Measurements from ENCODE around the gene PTGES2. TPM values are rescaled to one million over a fixed set of nuclear protein-coding genes. Genes with fewer than 3 reads are reported as not detected.

The PTGES2 gene
- total and polyA plus RNA-seq, 2 of the 13 experiments (the other 11 are each of a cell fraction or from before 2014, with no cell fraction given) = 63.7 to 79.8 TPM

DNA sequence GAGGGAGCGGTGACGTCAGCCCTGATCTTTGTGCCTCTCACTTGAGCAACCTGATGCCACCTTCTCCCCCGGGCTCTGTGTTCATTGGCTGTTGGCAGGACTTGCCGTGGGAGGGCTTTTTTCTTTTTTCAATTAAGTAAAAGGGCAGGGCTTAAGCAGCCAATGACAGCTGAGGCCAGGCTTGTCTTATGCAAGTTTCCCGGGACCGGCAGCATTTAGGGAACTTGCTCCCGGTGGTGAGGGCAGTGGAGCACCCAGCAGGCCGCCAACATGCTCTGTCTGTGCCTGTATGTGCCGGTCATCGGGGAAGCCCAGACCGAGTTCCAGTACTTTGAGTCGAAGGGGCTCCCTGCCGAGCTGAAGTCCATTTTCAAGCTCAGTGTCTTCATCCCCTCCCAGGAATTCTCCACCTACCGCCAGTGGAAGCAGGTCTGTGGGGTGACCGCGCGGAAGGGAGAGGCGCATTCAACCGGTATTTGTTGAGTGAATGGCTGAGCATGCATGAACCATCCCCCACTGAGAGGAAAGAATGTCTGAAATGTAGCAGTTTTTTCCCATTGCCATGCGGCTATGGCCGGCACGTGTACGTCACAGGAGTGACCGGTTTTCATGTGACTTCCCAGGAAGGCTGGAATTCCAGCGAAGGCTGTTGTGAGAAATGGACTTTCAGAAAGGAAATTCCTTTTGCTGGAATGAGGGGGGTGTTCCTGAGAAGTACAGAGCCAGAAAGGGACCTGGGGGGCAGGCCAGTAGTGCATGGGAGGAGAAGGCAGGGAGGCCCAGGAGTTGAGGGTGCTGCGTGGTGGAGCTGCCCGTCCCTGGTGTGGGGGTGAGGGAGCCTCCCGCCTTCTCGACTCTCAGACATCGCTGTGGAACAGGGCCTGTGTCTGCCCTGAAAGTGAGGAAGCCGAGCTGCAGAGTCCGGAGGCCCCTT lies 29.0 kb downstream of the PTGES2 start (continued):
- TF ChIP-seq HOMEZ (CRISPR knock-in tag; IDR thresholded peaks at IDR 0.05; ENCODE audit: low read depth) (no peak), SKI (IDR thresholded peaks at IDR 0.05; ENCODE audit: partially characterized antibody) (no peak), ZNF138 (CRISPR knock-in tag; IDR thresholded peaks at IDR 0.05; ENCODE audit: low read depth) (no peak), AHR (CRISPR knock-in tag; IDR thresholded peaks at IDR 0.05) (no peak), ZNF83 (CRISPR knock-in tag; IDR thresholded peaks at IDR 0.05; ENCODE audit: borderline replicate concordance) (no peak), PHF21A (CRISPR knock-in tag; IDR thresholded peaks at IDR 0.05) (peak; percentile 93), RBM22 (optimal IDR thresholded peaks at IDR 0.05; ENCODE audit: low read length) (peak; percentile 80), SRSF9 (IDR thresholded peaks at IDR 0.05; ENCODE audit: borderline replicate concordance, insufficient read depth, low read depth, low read length, poor library complexity, severe bottlenecking) (no peak), NFRKB (IDR thresholded peaks at IDR 0.05) (no peak), BRF2 (CRISPR knock-in tag; IDR thresholded peaks at IDR 0.05) (no peak)
- TF ChIP-seq, protein P1, sequence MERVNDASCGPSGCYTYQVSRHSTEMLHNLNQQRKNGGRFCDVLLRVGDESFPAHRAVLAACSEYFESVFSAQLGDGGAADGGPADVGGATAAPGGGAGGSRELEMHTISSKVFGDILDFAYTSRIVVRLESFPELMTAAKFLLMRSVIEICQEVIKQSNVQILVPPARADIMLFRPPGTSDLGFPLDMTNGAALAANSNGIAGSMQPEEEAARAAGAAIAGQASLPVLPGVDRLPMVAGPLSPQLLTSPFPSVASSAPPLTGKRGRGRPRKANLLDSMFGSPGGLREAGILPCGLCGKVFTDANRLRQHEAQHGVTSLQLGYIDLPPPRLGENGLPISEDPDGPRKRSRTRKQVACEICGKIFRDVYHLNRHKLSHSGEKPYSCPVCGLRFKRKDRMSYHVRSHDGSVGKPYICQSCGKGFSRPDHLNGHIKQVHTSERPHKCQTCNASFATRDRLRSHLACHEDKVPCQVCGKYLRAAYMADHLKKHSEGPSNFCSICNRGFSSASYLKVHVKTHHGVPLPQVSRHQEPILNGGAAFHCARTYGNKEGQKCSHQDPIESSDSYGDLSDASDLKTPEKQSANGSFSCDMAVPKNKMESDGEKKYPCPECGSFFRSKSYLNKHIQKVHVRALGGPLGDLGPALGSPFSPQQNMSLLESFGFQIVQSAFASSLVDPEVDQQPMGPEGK (CRISPR knock-in tag; IDR thresholded peaks at IDR 0.05) = no peak; the same call in none of the 2 replicates
- TF ChIP-seq, protein P2, sequence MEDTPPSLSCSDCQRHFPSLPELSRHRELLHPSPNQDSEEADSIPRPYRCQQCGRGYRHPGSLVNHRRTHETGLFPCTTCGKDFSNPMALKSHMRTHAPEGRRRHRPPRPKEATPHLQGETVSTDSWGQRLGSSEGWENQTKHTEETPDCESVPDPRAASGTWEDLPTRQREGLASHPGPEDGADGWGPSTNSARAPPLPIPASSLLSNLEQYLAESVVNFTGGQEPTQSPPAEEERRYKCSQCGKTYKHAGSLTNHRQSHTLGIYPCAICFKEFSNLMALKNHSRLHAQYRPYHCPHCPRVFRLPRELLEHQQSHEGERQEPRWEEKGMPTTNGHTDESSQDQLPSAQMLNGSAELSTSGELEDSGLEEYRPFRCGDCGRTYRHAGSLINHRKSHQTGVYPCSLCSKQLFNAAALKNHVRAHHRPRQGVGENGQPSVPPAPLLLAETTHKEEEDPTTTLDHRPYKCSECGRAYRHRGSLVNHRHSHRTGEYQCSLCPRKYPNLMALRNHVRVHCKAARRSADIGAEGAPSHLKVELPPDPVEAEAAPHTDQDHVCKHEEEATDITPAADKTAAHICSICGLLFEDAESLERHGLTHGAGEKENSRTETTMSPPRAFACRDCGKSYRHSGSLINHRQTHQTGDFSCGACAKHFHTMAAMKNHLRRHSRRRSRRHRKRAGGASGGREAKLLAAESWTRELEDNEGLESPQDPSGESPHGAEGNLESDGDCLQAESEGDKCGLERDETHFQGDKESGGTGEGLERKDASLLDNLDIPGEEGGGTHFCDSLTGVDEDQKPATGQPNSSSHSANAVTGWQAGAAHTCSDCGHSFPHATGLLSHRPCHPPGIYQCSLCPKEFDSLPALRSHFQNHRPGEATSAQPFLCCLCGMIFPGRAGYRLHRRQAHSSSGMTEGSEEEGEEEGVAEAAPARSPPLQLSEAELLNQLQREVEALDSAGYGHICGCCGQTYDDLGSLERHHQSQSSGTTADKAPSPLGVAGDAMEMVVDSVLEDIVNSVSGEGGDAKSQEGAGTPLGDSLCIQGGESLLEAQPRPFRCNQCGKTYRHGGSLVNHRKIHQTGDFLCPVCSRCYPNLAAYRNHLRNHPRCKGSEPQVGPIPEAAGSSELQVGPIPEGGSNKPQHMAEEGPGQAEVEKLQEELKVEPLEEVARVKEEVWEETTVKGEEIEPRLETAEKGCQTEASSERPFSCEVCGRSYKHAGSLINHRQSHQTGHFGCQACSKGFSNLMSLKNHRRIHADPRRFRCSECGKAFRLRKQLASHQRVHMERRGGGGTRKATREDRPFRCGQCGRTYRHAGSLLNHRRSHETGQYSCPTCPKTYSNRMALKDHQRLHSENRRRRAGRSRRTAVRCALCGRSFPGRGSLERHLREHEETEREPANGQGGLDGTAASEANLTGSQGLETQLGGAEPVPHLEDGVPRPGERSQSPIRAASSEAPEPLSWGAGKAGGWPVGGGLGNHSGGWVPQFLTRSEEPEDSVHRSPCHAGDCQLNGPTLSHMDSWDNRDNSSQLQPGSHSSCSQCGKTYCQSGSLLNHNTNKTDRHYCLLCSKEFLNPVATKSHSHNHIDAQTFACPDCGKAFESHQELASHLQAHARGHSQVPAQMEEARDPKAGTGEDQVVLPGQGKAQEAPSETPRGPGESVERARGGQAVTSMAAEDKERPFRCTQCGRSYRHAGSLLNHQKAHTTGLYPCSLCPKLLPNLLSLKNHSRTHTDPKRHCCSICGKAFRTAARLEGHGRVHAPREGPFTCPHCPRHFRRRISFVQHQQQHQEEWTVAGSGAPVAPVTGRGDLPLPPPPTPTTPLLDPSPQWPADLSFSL (CRISPR knock-in tag; IDR thresholded peaks at IDR 0.05) = no peak
- TF ChIP-seq, protein P3, sequence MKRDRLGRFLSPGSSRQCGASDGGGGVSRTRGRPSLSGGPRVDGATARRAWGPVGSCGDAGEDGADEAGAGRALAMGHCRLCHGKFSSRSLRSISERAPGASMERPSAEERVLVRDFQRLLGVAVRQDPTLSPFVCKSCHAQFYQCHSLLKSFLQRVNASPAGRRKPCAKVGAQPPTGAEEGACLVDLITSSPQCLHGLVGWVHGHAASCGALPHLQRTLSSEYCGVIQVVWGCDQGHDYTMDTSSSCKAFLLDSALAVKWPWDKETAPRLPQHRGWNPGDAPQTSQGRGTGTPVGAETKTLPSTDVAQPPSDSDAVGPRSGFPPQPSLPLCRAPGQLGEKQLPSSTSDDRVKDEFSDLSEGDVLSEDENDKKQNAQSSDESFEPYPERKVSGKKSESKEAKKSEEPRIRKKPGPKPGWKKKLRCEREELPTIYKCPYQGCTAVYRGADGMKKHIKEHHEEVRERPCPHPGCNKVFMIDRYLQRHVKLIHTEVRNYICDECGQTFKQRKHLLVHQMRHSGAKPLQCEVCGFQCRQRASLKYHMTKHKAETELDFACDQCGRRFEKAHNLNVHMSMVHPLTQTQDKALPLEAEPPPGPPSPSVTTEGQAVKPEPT (CRISPR knock-in tag; IDR thresholded peaks at IDR 0.05; ENCODE audit: low read depth) = no peak; the same call in 1 of the 2 replicates
